A549 (cell line): Measurements from ENCODE around the gene SKAP1. TPM values are rescaled to one million over a fixed set of nuclear protein-coding genes. Genes with fewer than 3 reads are reported as not detected.

Source experiments
- ATAC-seq, 2 experiments: fragments of 200-7000 bp in 1 of 2; fragments of >200 bp in 1 of 2; cut with Nextera tagmentation in 1 of 2; cut with Tn5 transposase in 1 of 2; 3 replicates each; pipeline versions ENCODE4 v1.8.0 to v1.9.1; 2018 to 2020; ENCODE audit warnings: mild to moderate bottlenecking in 1 of 2, moderate library complexity in 1 of 2
- CTCF ChIA-PET: fragments of 300-600 bp; sonication (Branson Sonifier 250); formaldehyde crosslinking; extraction: SDS; loops from one replicate; lab custom pipeline; 2021; ENCODE audit warnings: antibody characterized with exemption, inconsistent platforms; lab: Yijun Ruan, JAX
- POLR2A ChIA-PET: fragments of 350-600 bp; formaldehyde crosslinking; extraction: SDS; loops from one replicate; lab custom pipeline; 2021; ENCODE audit warnings: antibody characterized with exemption, inconsistent platforms; lab: Yijun Ruan, JAX
- DNase-seq, 2 experiments: peaks; one replicate each; pipeline versions ENCODE4 v3.0.0 to v3.0.0-alpha.2; 2011 to 2016; ENCODE audit warnings: low read depth in 1 of 2, low spot score in 1 of 2
- FAIRE-seq: peaks from 2 replicates; lab custom pipeline; 2011; peaks lifted over from hg19 to GRCh38; lab: Jason Lieb, UNC
- H3K27ac ChIP-seq, 2 experiments: fragments of >200 bp; sonication (Bioruptor Twin); formaldehyde crosslinking; 3 replicates each; pipeline ENCODE4 v1.5.1; 2016 to 2017
- H3K4me1 ChIP-seq: fragments of >200 bp; sonication (Bioruptor Twin); formaldehyde crosslinking; 3 replicates; pipeline ENCODE4 v1.6.1; 2016
- H3K4me2 ChIP-seq: fragments of >200 bp; sonication (Bioruptor Twin); formaldehyde crosslinking; 3 replicates; pipeline ENCODE4 v1.6.1; 2016
- H3K4me3 ChIP-seq: fragments of >200 bp; sonication (Bioruptor Twin); formaldehyde crosslinking; 3 replicates; pipeline ENCODE4 v1.5.1; 2016
- H3K9me3 ChIP-seq: fragments of >200 bp; sonication (Bioruptor Twin); formaldehyde crosslinking; 3 replicates; pipeline ENCODE4 v1.6.1; 2016
- BCL3 ChIP-seq: fragments of >200 bp; sonication (Bioruptor Twin); formaldehyde crosslinking; IDR thresholded peaks from 3 replicates; pipeline ENCODE4 v1.6.1; 2016
- BHLHE40 ChIP-seq: IDR thresholded peaks from 2 replicates; pipeline ENCODE4 v1.6.1; 2012; ENCODE audit warnings: low read depth, low read length, inconsistent platforms
- CBX2 ChIP-seq: fragments of 200-600 bp; sonication (generic); IDR thresholded peaks from 2 replicates; pipeline ENCODE4 v1.6.1; 2016; ENCODE audit warnings: low read depth, mild to moderate bottlenecking, borderline replicate concordance
- CEBPB ChIP-seq, 2 experiments: fragments of >200 bp in 1 of 2; sonication (Bioruptor Twin) in 1 of 2; formaldehyde crosslinking in 1 of 2; IDR thresholded peaks; 2 replicates each; pipeline ENCODE4 v1.6.1; 2012 to 2016
- CHD2 ChIP-seq: fragments of 150-350 bp; IDR thresholded peaks from 2 replicates; pipeline ENCODE4 v1.6.1; 2014; ENCODE audit warnings: low read length; ENCODE audit not compliant: partially characterized antibody
- CHD4 ChIP-seq: fragments of 200-600 bp; sonication (generic); IDR thresholded peaks from 2 replicates; pipeline ENCODE4 v1.6.1; 2016; ENCODE audit warnings: antibody characterized with exemption, mild to moderate bottlenecking, borderline replicate concordance
- EHMT2 ChIP-seq: fragments of 200-600 bp; sonication (generic); IDR thresholded peaks from 2 replicates; pipeline ENCODE4 v1.6.1; 2016; ENCODE audit warnings: antibody characterized with exemption, low read depth, mild to moderate bottlenecking, moderate library complexity
- ESRRA ChIP-seq: fragments of 150-350 bp; IDR thresholded peaks from 2 replicates; pipeline ENCODE4 v1.6.1; 2014; ENCODE audit warnings: mild to moderate bottlenecking, low read length, borderline replicate concordance
- FOSB ChIP-seq: fragments of 250-450 bp; sonication (Bioruptor Pico); IDR thresholded peaks from 2 replicates; pipeline ENCODE4 v1.5.0; 2020; ENCODE audit warnings: mild to moderate bottlenecking, moderate library complexity
- FOSL2 ChIP-seq, 2 experiments: fragments of 450-650 bp in 1 of 2; fragments of >200 bp in 1 of 2; sonication (Bioruptor Twin) in 1 of 2; formaldehyde crosslinking; IDR thresholded peaks; 2 replicates each; pipeline versions ENCODE4 v1.5.0 to v1.6.1; 2016 to 2020; ENCODE audit warnings: mild to moderate bottlenecking in 1 of 2, moderate library complexity in 1 of 2
- FOXS1 ChIP-seq: fragments of 250-450 bp; sonication (Bioruptor Pico); IDR thresholded peaks from 2 replicates; pipeline ENCODE4 v1.5.0; 2020; ENCODE audit warnings: mild to moderate bottlenecking, moderate library complexity
- GATA3 ChIP-seq: IDR thresholded peaks from 2 replicates; pipeline ENCODE4 v1.6.1; 2012; ENCODE audit warnings: borderline replicate concordance
- HEYL ChIP-seq: fragments of 250-450 bp; sonication (Bioruptor Pico); IDR thresholded peaks from 2 replicates; pipeline ENCODE4 v1.8.0; 2021; ENCODE audit warnings: mild to moderate bottlenecking, moderate library complexity
- HOXB13 ChIP-seq: fragments of 250-450 bp; sonication (Bioruptor Pico); IDR thresholded peaks from 2 replicates; pipeline ENCODE4 v1.5.0; 2020; ENCODE audit warnings: low read depth, mild to moderate bottlenecking, moderate library complexity
- JUN ChIP-seq, 2 experiments: fragments of >200 bp; sonication (Bioruptor Twin); formaldehyde crosslinking; IDR thresholded peaks; 2 replicates in 1 of 2; 3 replicates in 1 of 2; pipeline ENCODE4 v1.6.1; 2016 to 2017
- JUNB ChIP-seq: fragments of >200 bp; sonication (Bioruptor Twin); formaldehyde crosslinking; IDR thresholded peaks from 2 replicates; pipeline ENCODE4 v1.6.1; 2016
- KDM5A ChIP-seq: fragments of 200-600 bp; sonication (generic); IDR thresholded peaks from 2 replicates; pipeline ENCODE4 v1.6.1; 2016; ENCODE audit warnings: antibody characterized with exemption, mild to moderate bottlenecking
- MAZ ChIP-seq: fragments of 150-350 bp; IDR thresholded peaks from 2 replicates; pipeline ENCODE4 v1.6.1; 2014; ENCODE audit warnings: antibody characterized with exemption, low read depth, low read length, borderline replicate concordance
- MYC ChIP-seq: IDR thresholded peaks from 2 replicates; pipeline ENCODE4 v1.6.1; 2012; ENCODE audit warnings: mild to moderate bottlenecking, inconsistent platforms, low read length, improper control_type of control experiment, borderline replicate concordance
- PHF8 ChIP-seq: fragments of 200-600 bp; sonication (generic); IDR thresholded peaks from 2 replicates; pipeline ENCODE4 v1.6.1; 2016; ENCODE audit warnings: low read depth, mild to moderate bottlenecking, antibody characterized with exemption, moderate library complexity, borderline replicate concordance
- POLR2AphosphoS2 ChIP-seq: conservative IDR thresholded peaks from 2 replicates; pipeline ENCODE4 v1.6.1; 2012; ENCODE audit warnings: low read length, improper control_type of control experiment, inconsistent platforms
- RAD21 ChIP-seq, 2 experiments: fragments of >200 bp in 1 of 2; sonication (Bioruptor Twin) in 1 of 2; formaldehyde crosslinking in 1 of 2; IDR thresholded peaks in 1 of 2; conservative IDR thresholded peaks in 1 of 2; 2 replicates in 1 of 2; 3 replicates in 1 of 2; pipeline ENCODE4 v1.6.1; 2012 to 2018; ENCODE audit warnings: inconsistent platforms in 1 of 2
- RARB ChIP-seq: fragments of 250-450 bp; sonication (Bioruptor Pico); IDR thresholded peaks from 2 replicates; pipeline ENCODE4 v1.8.0; 2021; ENCODE audit warnings: mild to moderate bottlenecking, moderate library complexity
- RCOR1 ChIP-seq: fragments of 150-350 bp; IDR thresholded peaks from 2 replicates; pipeline ENCODE4 v1.6.1; 2014; ENCODE audit warnings: antibody characterized with exemption, low read length, low read depth
- SREBF2 ChIP-seq: fragments of 450-650 bp; IDR thresholded peaks from 2 replicates; pipeline ENCODE4 v1.6.1; 2014; ENCODE audit warnings: mild to moderate bottlenecking, moderate library complexity
- TFCP2L1 ChIP-seq: fragments of 250-450 bp; sonication (Bioruptor Pico); IDR thresholded peaks from 2 replicates; pipeline ENCODE4 v1.5.0; 2021; ENCODE audit warnings: mild to moderate bottlenecking
- ZC3H11A ChIP-seq: fragments of 450-650 bp; IDR thresholded peaks from 2 replicates; pipeline ENCODE4 v1.6.1; 2014; ENCODE audit warnings: antibody characterized with exemption, mild to moderate bottlenecking
- ZFP36 ChIP-seq: fragments of 450-650 bp; IDR thresholded peaks from 2 replicates; pipeline ENCODE4 v1.6.1; 2014; ENCODE audit warnings: borderline replicate concordance; ENCODE audit not compliant: partially characterized antibody
- ZSCAN20 ChIP-seq: fragments of 250-450 bp; sonication (Bioruptor Pico); IDR thresholded peaks from 2 replicates; pipeline ENCODE4 v1.8.0; 2022; ENCODE audit warnings: mild to moderate bottlenecking, moderate library complexity
- WGBS: methylation state at CpG from one replicate; pipeline ENCODE4 v1.1.6; 2017; ENCODE audit errors: missing lambda C conversion rate; 5-methylcytosine and 5-hydroxymethylcytosine counted together
- polyA plus RNA-seq, 4 experiments: library from polyadenylated mRNA; depleted of rRNA in 3 of 4; stranded (reverse); fragments of >200 nt; fragmentation: RNase III in 1 of 4; extraction: RNeasy Plus Mini Kit Qiagen cat#74134 plus additional on column Dnase treatment in 1 of 4; gene quantifications; 2 replicates in 3 of 4; 3 replicates in 1 of 4; pipeline ENCODE4 v1.2.3, GENCODE V29; 2011 to 2017
- TF ChIP-seq, protein P1 (sequence below): fragments of >200 bp; sonication (Bioruptor Twin); formaldehyde crosslinking; IDR thresholded peaks from 2 replicates; pipeline ENCODE4 v1.6.1; 2016
- TF ChIP-seq, protein P2 (sequence below): IDR thresholded peaks from 2 replicates; pipeline ENCODE4 v1.6.1; 2012
- TF ChIP-seq, protein P3 (sequence below): IDR thresholded peaks from 2 replicates; pipeline ENCODE4 v1.6.1; 2012; ENCODE audit warnings: low read depth, borderline replicate concordance

The SKAP1 gene
- polyA plus RNA-seq, 2 of the 4 experiments (the other 2 are of a cell fraction), result 0.14 to 0.78 TPM

GRCh38 chr17:48283907-48284306, 146.1 kb downstream of the SKAP1 start:
- ChIA-PET POLR2A (no interaction called here), CTCF (interaction anchor here (0.6 to 2.4 kb wide), 6 partner anchors 11 to 205 kb away, joined by 3 to 6 read pairs (median 3); no protein-coding TSS in a partner anchor)
- Histone ChIP-seq H3K4me3 (no peak overlapping the region), H3K27ac (no peak overlapping the region; a peak in 1 of 6 replicates)
- no peak for FAIRE-seq
- WGBS, result 85% methylated on average over 1 of the region's 1 CpG
- TF ChIP-seq BHLHE40, result no peak
- no peak for TF ChIP-seq SREBF2
- TF ChIP-seq POLR2AphosphoS2, result no peak
- TF ChIP-seq BCL3, result no peak
- TF ChIP-seq GATA3, result no peak
- no peak for TF ChIP-seq KDM5A
- TF ChIP-seq, protein P1, sequence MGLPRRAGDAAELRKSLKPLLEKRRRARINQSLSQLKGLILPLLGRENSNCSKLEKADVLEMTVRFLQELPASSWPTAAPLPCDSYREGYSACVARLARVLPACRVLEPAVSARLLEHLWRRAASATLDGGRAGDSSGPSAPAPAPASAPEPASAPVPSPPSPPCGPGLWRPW, result no peak
- TF ChIP-seq EHMT2, result no peak
- no peak for TF ChIP-seq CEBPB (IDR thresholded peaks at IDR 0.05)
- no peak for TF ChIP-seq RCOR1
- no peak for TF ChIP-seq ESRRA
- TF ChIP-seq, protein P2, sequence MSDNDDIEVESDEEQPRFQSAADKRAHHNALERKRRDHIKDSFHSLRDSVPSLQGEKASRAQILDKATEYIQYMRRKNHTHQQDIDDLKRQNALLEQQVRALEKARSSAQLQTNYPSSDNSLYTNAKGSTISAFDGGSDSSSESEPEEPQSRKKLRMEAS, result no peak
- TF ChIP-seq ZSCAN20, result no peak
- TF ChIP-seq JUNB, result no peak
- no peak for TF ChIP-seq ZFP36
- no peak for TF ChIP-seq PHF8
- no peak for TF ChIP-seq TFCP2L1 (CRISPR knock-in tag)
- TF ChIP-seq CBX2, result no peak
- no peak for TF ChIP-seq FOSL2 (IDR thresholded peaks at IDR 0.05)
- TF ChIP-seq FOSL2 (CRISPR knock-in tag; IDR thresholded peaks at IDR 0.05), result no peak
- TF ChIP-seq, all 56 proteins: peak for 0
- DNase-seq (no peak), ATAC-seq (no peak)
- Histone ChIP-seq H3K4me2 (no peak overlapping the region), H3K4me1 (peaks cover 6% of the 10 kb centered on the region; the same call in 1 of the 3 replicates), H3K9me3 (no peaks in the 10 kb centered on the region)

GRCh38 chr17:48283411-48283810, 146.6 kb downstream of the SKAP1 start:
- no peak overlapping the region for H3K4me3 ChIP-seq
- ChIA-PET CTCF (interaction anchor here (0.6 to 2.4 kb wide), 5 partner anchors 11 to 205 kb away, joined by 3 to 6 read pairs (median 3); no protein-coding TSS in a partner anchor), POLR2A (no interaction called here)
- no peak overlapping the region for H3K4me2 ChIP-seq
- no peak overlapping the region; a peak in 1 of 6 replicates for H3K27ac ChIP-seq
- no peak for DNase-seq
- FAIRE-seq, result no peak
- ATAC-seq, result no peak
- TF ChIP-seq HOXB13 (CRISPR knock-in tag), result no peak
- TF ChIP-seq BHLHE40, result no peak
- TF ChIP-seq MAZ, result no peak
- no peak for TF ChIP-seq FOSB (CRISPR knock-in tag)
- no peak for TF ChIP-seq HEYL (CRISPR knock-in tag)
- no peak for TF ChIP-seq JUN (IDR thresholded peaks at IDR 0.05)
- TF ChIP-seq JUNB, result no peak
- no peak for TF ChIP-seq MYC
- no peak for TF ChIP-seq GATA3
- no peak for TF ChIP-seq RCOR1
- TF ChIP-seq CHD4, result no peak
- no peak for TF ChIP-seq CHD2
- TF ChIP-seq, protein P3, sequence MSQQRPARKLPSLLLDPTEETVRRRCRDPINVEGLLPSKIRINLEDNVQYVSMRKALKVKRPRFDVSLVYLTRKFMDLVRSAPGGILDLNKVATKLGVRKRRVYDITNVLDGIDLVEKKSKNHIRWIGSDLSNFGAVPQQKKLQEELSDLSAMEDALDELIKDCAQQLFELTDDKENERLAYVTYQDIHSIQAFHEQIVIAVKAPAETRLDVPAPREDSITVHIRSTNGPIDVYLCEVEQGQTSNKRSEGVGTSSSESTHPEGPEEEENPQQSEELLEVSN, result no peak
- no peak for TF ChIP-seq CEBPB (IDR thresholded peaks at IDR 0.05)
- no peak for TF ChIP-seq FOXS1 (CRISPR knock-in tag)
- TF ChIP-seq RARB (CRISPR knock-in tag), result no peak
- TF ChIP-seq, protein P1, result no peak
- TF ChIP-seq RAD21 (conservative IDR thresholded peaks at IDR 0.05 in 1 of 2, IDR thresholded peaks at IDR 0.05 in 1 of 2), result no peak
- TF ChIP-seq ZC3H11A, result no peak
- H3K4me1 ChIP-seq, result peaks cover 6% of the 10 kb centered on the region; the same call in 1 of the 3 replicates
- WGBS, result 92% methylated on average over 2 of the region's 2 CpGs
- H3K9me3 ChIP-seq, result no peaks in the 10 kb centered on the region
